SU-DHL-6 (cell line): Measurements from ENCODE around the gene HCN3.

Experiments used
- EZH2phosphoT487 ChIP-seq: fragments of 200-600 bp; sonication (generic), shearing (Covaris generic); conservative IDR thresholded peaks from 2 replicates; pipeline ENCODE4 v1.6.1; 2018; ENCODE audit warnings: mild to moderate bottlenecking, antibody characterized with exemption, low read length, moderate library complexity, mixed read lengths
- TF ChIP-seq, protein P1 (sequence below): fragments of 200-600 bp; sonication (generic); IDR thresholded peaks from one replicate; pipeline ENCODE4 v1.5.1; 2017; ENCODE audit warnings: antibody characterized with exemption, mild to moderate bottlenecking, low read length, moderate library complexity; ENCODE audit not compliant: insufficient read depth, poor library complexity, severe bottlenecking

DNA sequence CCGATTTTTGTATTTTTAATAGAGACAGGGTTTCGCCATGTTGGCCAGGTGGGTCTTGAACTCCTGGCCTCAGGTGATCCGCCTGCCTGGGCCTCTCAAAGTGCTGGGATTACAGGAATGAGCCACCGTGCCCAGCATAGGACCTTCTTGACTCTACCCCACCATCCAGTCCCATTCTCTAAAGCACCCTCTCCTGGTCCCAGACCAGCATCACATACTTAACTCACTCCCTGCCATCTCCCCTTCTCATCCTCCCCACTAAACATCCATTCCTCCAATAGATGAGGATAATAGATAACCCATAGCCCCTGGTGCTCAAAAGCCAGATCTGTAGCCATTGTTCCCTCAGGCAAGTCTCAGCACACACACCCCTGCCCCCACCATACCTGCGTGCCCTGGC lies 24.1 kb upstream of the HCN3 start:
- TF ChIP-seq, protein P1, sequence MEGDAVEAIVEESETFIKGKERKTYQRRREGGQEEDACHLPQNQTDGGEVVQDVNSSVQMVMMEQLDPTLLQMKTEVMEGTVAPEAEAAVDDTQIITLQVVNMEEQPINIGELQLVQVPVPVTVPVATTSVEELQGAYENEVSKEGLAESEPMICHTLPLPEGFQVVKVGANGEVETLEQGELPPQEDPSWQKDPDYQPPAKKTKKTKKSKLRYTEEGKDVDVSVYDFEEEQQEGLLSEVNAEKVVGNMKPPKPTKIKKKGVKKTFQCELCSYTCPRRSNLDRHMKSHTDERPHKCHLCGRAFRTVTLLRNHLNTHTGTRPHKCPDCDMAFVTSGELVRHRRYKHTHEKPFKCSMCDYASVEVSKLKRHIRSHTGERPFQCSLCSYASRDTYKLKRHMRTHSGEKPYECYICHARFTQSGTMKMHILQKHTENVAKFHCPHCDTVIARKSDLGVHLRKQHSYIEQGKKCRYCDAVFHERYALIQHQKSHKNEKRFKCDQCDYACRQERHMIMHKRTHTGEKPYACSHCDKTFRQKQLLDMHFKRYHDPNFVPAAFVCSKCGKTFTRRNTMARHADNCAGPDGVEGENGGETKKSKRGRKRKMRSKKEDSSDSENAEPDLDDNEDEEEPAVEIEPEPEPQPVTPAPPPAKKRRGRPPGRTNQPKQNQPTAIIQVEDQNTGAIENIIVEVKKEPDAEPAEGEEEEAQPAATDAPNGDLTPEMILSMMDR, result no peak
- TF ChIP-seq EZH2phosphoT487, result no peak
